ENCODE data around the gene USP25. TPM values are rescaled to one million over a fixed set of nuclear protein-coding genes. Genes with fewer than 3 reads are reported as not detected.

Gene USP25
- total RNA-seq, 3 donors from 2014 or later = 33.5 to 48.2 (median 43.3) TPM

GRCh38 chr21:15776818-15777217, 47.0 kb downstream of the USP25 start:
- Histone ChIP-seq H3K4me3 (no peak overlapping the region), H3K4me1 (ENCODE audit: low read depth) (no peaks in the 10 kb centered on the region), H3K9me3 (no peaks in the 10 kb centered on the region), H3K36me3 (ENCODE audit: low read depth) (no peaks in the 10 kb centered on the region)
- no peak for ATAC-seq
- intact Hi-C loops (cut with DNase I, micrococcal nuclease) = no loop called here
- no peak for TF ChIP-seq CTCF (IDR thresholded peaks at IDR 0.05)
- DNase-seq = no peak

GRCh38 chr21:15781986-15782385, 52.2 kb downstream of the USP25 start:
- Histone ChIP-seq H3K9me3 (no peaks in the 10 kb centered on the region), H3K36me3 (ENCODE audit: low read depth) (no peaks in the 10 kb centered on the region), H3K4me1 (ENCODE audit: low read depth) (no peaks in the 10 kb centered on the region), H3K4me3 (no peak overlapping the region)
- ATAC-seq = no peak
- intact Hi-C loops (cut with DNase I, micrococcal nuclease) = no loop called here
- peak in 1 of 3 donors; percentile 28 for DNase-seq
- TF ChIP-seq CTCF (IDR thresholded peaks at IDR 0.05) = no peak

- no peak overlapping the region for H3K4me3 ChIP-seq
- no peaks in the 10 kb centered on the region for H3K36me3 ChIP-seq (ENCODE audit: low read depth)
- intact Hi-C loops (cut with DNase I, micrococcal nuclease) = no loop called here
- no peaks in the 10 kb centered on the region for H3K9me3 ChIP-seq
- no peak for DNase-seq
- no peaks in the 10 kb centered on the region for H3K4me1 ChIP-seq (ENCODE audit: low read depth)
- ATAC-seq = no peak
- no peak for TF ChIP-seq CTCF (IDR thresholded peaks at IDR 0.05)
Measured at GRCh38 chr21:15788847-15789523, 59.2 kb downstream of the USP25 start.

- peaks cover 10% of the 10 kb centered on the region for H3K4me1 ChIP-seq (ENCODE audit: low read depth)
- DNase-seq = no peak
- intact Hi-C loops (cut with DNase I, micrococcal nuclease) = no loop called here
- no peaks in the 10 kb centered on the region for H3K36me3 ChIP-seq (ENCODE audit: low read depth)
- no peak for ATAC-seq
- no peak for TF ChIP-seq CTCF (IDR thresholded peaks at IDR 0.05)
- no peak overlapping the region for H3K4me3 ChIP-seq
- no peaks in the 10 kb centered on the region for H3K9me3 ChIP-seq
Measured at GRCh38 chr21:15793109-15793508, 63.3 kb downstream of the USP25 start.

GRCh38 chr21:15793550-15794235, 63.9 kb downstream of the USP25 start:
- H3K9me3 ChIP-seq = no peaks in the 10 kb centered on the region
- H3K4me1 ChIP-seq (ENCODE audit: low read depth) = peaks cover 10% of the 10 kb centered on the region
- no peak for TF ChIP-seq CTCF (IDR thresholded peaks at IDR 0.05)
- H3K4me3 ChIP-seq = no peak overlapping the region
- no peak for ATAC-seq
- no peaks in the 10 kb centered on the region for H3K36me3 ChIP-seq (ENCODE audit: low read depth)
- intact Hi-C loops (cut with DNase I, micrococcal nuclease) = no loop called here
- DNase-seq = no peak
